Adipose tissue (tissue), 3 donors: ENCODE results near the gene L2HGDH. TPM values are rescaled to one million over a fixed set of nuclear protein-coding genes. Genes with fewer than 3 reads are reported as not detected.
"Not testable (repeated sequence)": the region's sequence is repeated elsewhere in the genome, so short reads cannot be mapped to it uniquely, and the experiment has no call there.

Source experiments
- H3K27ac ChIP-seq: one replicate; pipeline ENCODE4 v1.5.1; 2013; ENCODE audit warnings: low read depth, low read length
- WGBS, 3 donors: extraction: QIAGEN DNeasy Blood & Tissue Kit; methylation state at CpG; one replicate each; pipeline ENCODE4 v1.1.7; 2013; 5-methylcytosine and 5-hydroxymethylcytosine counted together
- polyA plus RNA-seq, 3 donors: library from polyadenylated mRNA; stranded (reverse); fragments of 200-250 nt; gene quantifications; one replicate each; pipeline ENCODE4 v1.2.3, GENCODE V29; 2013
- donor health status: healthy with polysubstance abuse.
- donor health status: Bipolar disorder and iron deficiency.
- donor health status: healthy.

L2HGDH gene
- polyA plus RNA-seq: 1 to 10 TPM; 1.8 to 4.2 (median 3.3) TPM

- WGBS, 3 donors: 0% methylated on average over 75 to 83 of the region's 83 CpGs
- peak within 1 kb of the TSS; percentile 1 for H3K27ac ChIP-seq
Observed at GRCh38 chr14:50311972-50312733, at the start of gene L2HGDH, which contains the start of gene DMAC2L. L2HGDH (minus strand) TSS chr14:50312229; CDS start chr14:50312150, 79 bp downstream. DMAC2L (plus strand) TSS chr14:50312324; CDS start chr14:50321488, 9,164 bp downstream.

DNA sequence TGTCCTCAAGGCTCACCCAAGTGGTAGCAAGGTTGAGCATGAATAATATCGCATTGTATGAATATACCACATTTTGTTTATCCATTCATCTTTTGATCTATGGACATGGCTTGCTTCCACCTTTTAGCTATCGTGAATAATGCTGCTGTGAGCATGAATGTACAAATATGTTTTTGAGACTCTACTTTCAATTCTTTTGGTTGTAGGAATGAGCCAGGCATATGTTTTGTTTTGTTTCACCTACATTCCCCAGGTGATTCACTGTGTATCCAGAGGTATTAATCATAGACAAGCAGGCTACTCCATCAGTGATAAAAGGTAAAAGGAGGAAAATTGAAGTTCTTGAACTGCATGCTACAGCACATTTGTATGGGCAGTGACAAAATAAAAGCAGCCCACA, 48.8 kb upstream of the L2HGDH start:
- 86 to 92% (median 92%) methylated on average over 2 of the region's 2 CpGs for WGBS, 3 donors
- no peak overlapping the region for H3K27ac ChIP-seq

- 84 to 95% (median 88%) methylated on average over 3 of the region's 3 CpGs for WGBS, 3 donors
- H3K27ac ChIP-seq: no peak overlapping the region
Observed at GRCh38 chr14:50360093-50360492, 48.1 kb upstream of the L2HGDH start.

DNA sequence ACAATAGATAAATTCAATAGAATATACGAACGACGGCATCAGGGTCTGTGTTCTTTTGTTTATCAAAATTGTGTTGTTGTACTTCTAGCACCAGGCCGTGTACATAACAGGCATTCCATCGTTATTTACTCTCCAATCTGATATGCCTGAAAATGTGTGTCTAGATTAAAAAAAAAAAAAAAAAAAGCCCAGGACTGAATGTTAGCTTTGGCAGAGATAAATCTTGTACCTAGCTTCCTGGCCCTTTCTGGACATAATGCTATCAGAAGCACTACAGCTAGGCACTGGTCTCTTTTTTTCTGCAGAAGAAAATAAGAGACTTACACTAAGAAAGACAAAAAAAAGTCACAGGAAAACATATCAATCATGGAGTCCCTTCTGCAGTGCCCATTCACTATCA, 47.6 kb upstream of the L2HGDH start:
- WGBS, 3 donors: 40 to 97% (median 86%) methylated on average over 5 of the region's 5 CpGs
- H3K27ac ChIP-seq: no peak overlapping the region

DNA sequence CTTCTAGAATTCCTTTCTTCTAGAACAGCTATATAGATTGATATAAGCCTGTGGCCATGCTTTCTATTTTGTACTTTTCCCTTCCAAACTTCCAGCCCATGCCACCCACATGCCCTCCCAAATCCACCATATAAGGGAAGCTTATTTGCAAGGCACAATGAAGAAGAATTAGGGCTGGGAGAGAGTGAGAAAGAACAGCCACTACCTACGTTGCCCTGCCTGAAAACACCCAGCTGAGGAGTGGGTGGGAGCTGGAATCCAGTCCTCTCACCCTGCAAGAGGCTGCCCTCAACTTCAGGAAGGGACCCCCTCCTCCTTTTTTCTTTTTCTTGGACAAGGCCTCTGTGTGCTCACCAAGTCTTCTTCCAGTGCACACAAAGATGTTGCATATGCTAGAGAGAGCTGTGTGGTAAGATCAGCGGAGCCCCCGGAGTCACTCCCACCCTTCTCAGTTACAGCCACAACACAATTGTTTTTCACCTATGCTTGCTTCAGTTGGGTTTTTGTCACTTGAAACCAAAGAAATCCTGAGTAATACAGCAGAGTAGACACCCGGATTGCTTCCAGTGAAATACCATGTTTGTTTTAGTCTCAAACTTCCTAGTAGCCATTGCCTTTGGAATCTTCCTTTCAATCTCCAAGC, 45.8 kb upstream of the L2HGDH start:
- WGBS, 3 donors: 91 to 98% (median 95%) methylated on average over 4 of the region's 4 CpGs

GRCh38 chr14:50357124-50357523, 45.1 kb upstream of the L2HGDH start:
- WGBS, 3 donors: 75 to 91% (median 84%) methylated on average over 6 of the region's 6 CpGs

More for the DNA sequence above, 45.8 kb upstream of the L2HGDH start:
- no peak overlapping the region for H3K27ac ChIP-seq

GRCh38 chr14:50356283-50356682, 44.3 kb upstream of the L2HGDH start:
- not testable (repeated sequence) for H3K27ac ChIP-seq
- WGBS, 3 donors: 77 to 88% (median 81%) methylated on average over 3 of the region's 3 CpGs

More at GRCh38 chr14:50357124-50357523, 45.1 kb upstream of the L2HGDH start:
- H3K27ac ChIP-seq: no peak overlapping the region

DNA sequence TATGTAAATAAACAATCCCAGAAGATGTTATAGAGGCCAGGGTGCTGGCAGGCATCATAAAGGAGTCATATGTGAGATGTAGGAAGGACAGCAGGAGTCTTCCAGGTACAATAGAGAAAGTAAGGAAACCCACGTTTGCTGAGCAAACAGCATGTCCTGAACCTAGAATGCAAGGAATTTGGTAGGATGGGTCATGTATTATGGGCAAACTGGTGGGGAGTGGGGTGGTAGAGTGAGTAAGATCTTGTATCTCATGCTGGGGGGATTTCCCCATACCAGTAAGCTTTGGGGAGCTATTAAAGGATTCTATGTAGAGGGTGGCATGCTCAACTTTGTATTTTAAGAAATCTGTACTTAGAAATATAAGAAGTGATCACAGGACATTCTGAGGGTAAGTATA, 43.7 kb upstream of the L2HGDH start:
- 89 to 100% (median 91%) methylated on average over 1 of the region's 1 CpG for WGBS, 3 donors

DNA sequence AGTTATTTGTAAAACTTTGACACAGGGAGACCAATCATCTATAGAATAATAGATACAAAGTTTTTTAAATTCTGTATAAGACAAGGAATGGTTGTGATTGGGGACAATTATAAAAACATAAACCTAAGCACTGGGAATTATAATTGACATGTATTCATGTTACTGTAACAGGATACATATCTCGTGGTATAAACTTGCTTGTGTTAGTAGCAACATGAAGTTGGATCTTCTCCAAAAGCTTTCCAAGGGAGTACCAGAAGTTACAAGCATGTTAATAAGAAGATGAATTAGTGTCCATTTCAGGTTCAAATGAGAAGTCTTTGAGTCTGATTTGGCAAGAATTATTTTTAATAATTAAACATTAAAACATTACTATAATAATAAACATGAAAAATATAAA, 42.5 kb upstream of the L2HGDH start:
- WGBS, 3 donors: 25 to 84% (median 63%) methylated on average over 1 of the region's 1 CpG
- no peak overlapping the region for H3K27ac ChIP-seq

More for the DNA sequence above, 43.7 kb upstream of the L2HGDH start:
- no peak overlapping the region for H3K27ac ChIP-seq

- no peak overlapping the region for H3K27ac ChIP-seq
Observed at GRCh38 chr14:50353126-50353525, 41.1 kb upstream of the L2HGDH start.

GRCh38 chr14:50352584-50352983, 40.6 kb upstream of the L2HGDH start:
- no peak overlapping the region for H3K27ac ChIP-seq
- 75 to 88% (median 82%) methylated on average over 4 of the region's 4 CpGs for WGBS, 3 donors

More at GRCh38 chr14:50353126-50353525, 41.1 kb upstream of the L2HGDH start:
- 79 to 86% (median 85%) methylated on average over 4 of the region's 4 CpGs for WGBS, 3 donors

DNA sequence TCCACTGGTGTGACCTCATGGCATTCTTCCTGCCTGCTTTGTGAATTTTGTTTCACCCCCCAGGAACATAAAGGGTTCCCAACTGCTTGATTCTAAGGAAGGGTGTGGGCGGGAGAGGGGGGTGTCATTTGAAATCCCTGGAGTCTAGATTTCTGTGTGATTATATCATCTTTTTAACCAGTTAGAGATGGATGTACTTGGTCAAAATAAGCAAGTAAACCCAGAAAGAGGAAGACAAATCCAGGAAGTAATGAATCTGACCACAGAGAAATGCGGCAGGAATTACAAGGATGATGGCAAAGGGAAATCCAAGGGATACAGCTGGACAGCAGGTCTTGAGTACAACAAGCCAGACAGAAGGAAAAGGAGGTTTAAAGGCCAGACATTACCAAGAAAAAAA, 38.9 kb upstream of the L2HGDH start:
- no peak overlapping the region for H3K27ac ChIP-seq
- 56 to 84% (median 63%) methylated on average over 2 of the region's 2 CpGs for WGBS, 3 donors

DNA sequence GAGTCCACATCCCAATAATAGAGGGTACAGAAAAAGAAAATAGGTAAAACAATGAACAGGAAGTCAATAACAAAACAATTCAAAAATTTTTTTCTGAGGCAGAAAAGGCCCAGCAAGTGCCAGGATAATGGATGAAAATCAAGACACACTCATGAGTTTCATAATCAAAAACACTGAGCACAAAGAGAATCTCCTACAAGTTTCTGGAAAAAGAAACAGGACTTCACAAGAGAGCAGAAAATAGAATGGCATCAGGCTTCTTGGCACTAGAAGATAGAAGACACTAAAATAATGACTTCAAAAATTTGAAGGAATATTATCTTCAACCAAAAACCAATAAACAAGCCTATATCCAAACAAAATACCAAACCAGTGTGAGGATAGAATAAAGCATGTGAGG, 36.9 kb upstream of the L2HGDH start:
- H3K27ac ChIP-seq: no peak overlapping the region

DNA sequence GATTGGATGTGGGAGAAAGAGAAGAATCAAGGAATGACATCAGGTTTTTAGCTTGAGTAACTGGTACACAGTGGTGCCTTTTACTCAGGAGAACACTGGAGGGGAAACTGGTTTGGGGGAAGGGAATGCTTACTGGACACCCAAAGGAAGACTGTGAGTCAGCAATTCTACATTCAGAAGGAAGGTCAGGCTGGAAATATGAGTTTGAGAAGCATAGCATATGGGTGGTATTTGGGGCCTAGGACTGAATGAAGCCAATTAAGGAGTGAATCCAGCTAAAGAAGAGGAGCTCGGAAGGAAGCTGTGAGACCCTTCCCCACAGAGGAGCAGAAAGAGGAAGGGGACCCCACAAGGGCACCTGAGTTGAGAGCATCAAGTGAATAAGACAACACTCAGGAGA, 35.5 kb upstream of the L2HGDH start:
- H3K27ac ChIP-seq: no peak overlapping the region
- WGBS, 3 donors: 45 to 93% (median 88%) methylated on average over 1 of the region's 1 CpG

DNA sequence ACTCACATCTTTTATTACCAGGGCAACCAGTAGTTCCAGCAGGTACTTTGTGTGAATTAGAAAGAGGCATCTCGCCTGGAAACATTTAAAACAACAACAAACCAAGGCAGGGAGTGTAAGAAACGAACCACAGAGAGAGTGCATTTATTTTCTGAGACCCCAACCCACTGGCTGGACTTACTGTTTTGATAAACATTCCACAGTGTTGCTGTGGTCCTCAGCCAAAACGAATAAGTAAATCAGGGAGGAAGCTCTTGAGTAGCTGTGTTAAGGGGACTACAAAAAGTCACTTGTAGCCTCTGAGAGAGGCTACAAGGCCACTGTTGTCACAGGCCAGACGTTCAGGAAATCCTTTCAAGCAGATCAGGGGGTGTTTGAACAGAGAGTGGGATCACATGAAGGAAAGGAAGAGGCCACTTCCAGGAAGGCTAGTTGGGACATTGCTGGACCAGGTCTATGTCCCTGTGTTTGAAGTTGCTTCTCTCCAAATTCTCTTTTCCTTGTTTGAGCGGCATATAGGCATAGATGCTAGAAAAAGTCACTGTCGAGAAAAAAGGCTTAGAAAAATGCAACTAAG, 33.9 kb upstream of the L2HGDH start:
- 61 to 65% (median 62%) methylated on average over 6 of the region's 6 CpGs for WGBS, 3 donors
- H3K27ac ChIP-seq: no peak overlapping the region

- no peak overlapping the region for H3K27ac ChIP-seq
- WGBS, 3 donors: 73 to 77% (median 74%) methylated on average over 4 of the region's 4 CpGs
Observed at GRCh38 chr14:50344876-50345563, 33.0 kb upstream of the L2HGDH start.

DNA sequence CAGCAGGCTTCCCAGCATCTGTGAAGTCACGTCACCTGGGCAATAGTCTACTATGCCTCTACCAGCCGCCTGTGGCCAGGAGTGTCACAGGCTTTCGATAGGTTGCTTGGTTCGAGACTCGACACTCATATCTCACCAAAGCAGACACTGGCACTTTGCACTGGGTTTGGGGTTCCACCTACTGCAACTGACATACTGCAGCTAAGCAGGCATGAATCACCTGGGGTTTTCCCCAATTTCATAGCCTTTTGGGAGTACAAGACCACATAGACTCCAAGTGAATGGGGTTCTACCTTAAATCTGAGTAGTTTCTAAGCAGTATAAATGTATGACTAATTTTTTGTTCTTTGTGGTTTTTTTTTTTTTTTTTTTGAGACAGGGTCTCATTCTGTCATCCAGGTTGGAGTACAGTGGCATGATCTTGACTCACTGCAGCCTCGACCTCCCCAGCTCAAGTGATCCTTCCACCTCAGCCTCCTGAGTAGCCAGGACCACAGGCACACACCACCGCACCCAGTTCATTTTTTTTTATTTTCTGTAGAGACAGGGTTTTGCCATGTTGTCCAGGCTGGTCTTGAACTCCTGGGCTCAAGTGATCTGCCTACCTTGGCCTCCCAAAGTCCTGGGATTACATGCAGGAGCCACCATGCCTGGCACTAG, 32.2 kb upstream of the L2HGDH start:
- no peak overlapping the region for H3K27ac ChIP-seq
- WGBS, 3 donors: 90 to 94% (median 91%) methylated on average over 7 of the region's 7 CpGs

DNA sequence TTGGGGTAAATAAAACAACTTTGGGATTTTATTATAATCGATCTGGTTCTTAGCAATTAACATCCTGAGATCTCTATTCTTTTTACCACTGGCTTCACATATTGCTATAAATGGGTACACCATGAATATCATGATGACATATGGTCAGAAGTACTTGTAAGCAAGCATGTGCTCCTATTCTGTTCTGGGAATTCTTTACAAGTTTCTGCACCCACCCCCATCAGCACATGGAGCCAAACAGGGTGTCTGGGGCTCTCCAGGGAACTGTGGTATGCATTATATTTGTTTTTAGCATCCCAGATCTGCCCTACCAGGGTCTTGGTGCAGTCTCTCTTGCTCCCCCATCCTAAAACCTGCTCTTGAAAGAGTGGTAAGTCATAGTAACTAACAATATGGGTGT, 31.4 kb upstream of the L2HGDH start:
- H3K27ac ChIP-seq: no peak overlapping the region
- WGBS, 3 donors: 56 to 74% (median 64%) methylated on average over 1 of the region's 1 CpG
